Activated CD4-positive, alpha-beta T cell treated with anti-CD3 and anti-CD28 coated beads, Interleukin-2, amount 10 ng/mL, durations not matched to agents 24 days and 14 days (primary cell): ENCODE data around the gene GIMAP6. TPM values are rescaled to one million over a fixed set of nuclear protein-coding genes. Genes with fewer than 3 reads are reported as not detected.
"Not testable (repeated sequence)": the region's sequence is repeated elsewhere in the genome, so short reads cannot be mapped to it uniquely, and the experiment has no call there.

ENCODE experiments used
- DNase-seq: peaks from one replicate; pipeline ENCODE4 v3.0.0; 2022
- H3K27ac Mint-ChIP-seq: one replicate; pipeline ENCODE4 v1.8.0; 2022; ENCODE audit warnings: mild to moderate bottlenecking, mixed read lengths
- H3K27me3 Mint-ChIP-seq: one replicate; pipeline ENCODE4 v1.8.0; 2022; ENCODE audit warnings: mixed read lengths
- H3K36me3 Mint-ChIP-seq: one replicate; pipeline ENCODE4 v1.8.0; 2022; ENCODE audit warnings: low read depth, mild to moderate bottlenecking, mixed read lengths
- H3K4me1 Mint-ChIP-seq: one replicate; pipeline ENCODE4 v1.8.0; 2021; ENCODE audit warnings: mixed read lengths
- H3K4me3 Mint-ChIP-seq: one replicate; pipeline ENCODE4 v1.8.0; 2022; ENCODE audit warnings: mild to moderate bottlenecking, moderate library complexity, mixed read lengths
- H3K9me3 Mint-ChIP-seq: one replicate; pipeline ENCODE4 v1.8.0; 2021; ENCODE audit warnings: mixed read lengths
- intact Hi-C: fragments of 100-400 bp; cut with micrococcal nuclease; formaldehyde crosslinking; loops from one replicate; pipeline ENCODE4 v1.15.1; 2023
- total RNA-seq: library from RNA; stranded (reverse); gene quantifications from 2 replicates; pipeline ENCODE4 v1.2.3, GENCODE V29; 2022

GIMAP6 gene
- total RNA-seq, 1 donor from 2014 or later = 35.5 TPM

GRCh38 chr7:150663802-150664494 lies 31.8 kb upstream of the GIMAP6 start:
- Mint-ChIP-seq H3K27me3 (no peaks in the 10 kb centered on the region), H3K36me3 (peaks cover 17% of the 10 kb centered on the region), H3K27ac (peak overlapping the region; percentile 93), H3K4me1 (peaks cover 69% of the 10 kb centered on the region), H3K4me3 (peak overlapping the region; percentile 65), H3K9me3 (peaks cover under 1% of the 10 kb centered on the region)
- intact Hi-C loops = no loop called here
- peak; percentile 90 for DNase-seq

DNA sequence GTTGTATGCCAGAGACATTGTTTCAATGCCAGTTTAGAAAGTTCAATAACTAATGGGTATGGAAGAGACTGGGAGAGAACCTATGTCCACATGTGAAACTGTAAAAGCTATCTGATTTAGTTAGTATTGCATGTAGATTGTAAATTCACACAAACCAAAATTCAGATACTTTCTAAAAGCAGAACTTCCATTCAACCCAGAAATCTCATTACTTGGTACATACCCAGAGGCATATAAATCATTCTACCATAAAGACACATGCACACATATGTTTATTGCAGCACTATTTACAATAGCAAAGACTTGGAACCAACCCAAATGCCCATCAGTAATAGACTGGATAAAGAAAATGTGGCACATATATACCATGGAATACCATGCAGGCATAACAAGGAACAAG lies 30.6 kb upstream of the GIMAP6 start:
- H3K4me1 Mint-ChIP-seq = peaks cover 61% of the 10 kb centered on the region
- H3K27me3 Mint-ChIP-seq, DNase-seq, H3K9me3 Mint-ChIP-seq, intact Hi-C loops: not testable (repeated sequence)
- H3K36me3 Mint-ChIP-seq = peaks cover 20% of the 10 kb centered on the region
- peak overlapping the region; percentile 93 for H3K27ac Mint-ChIP-seq
- peak overlapping the region; percentile 57 for H3K4me3 Mint-ChIP-seq

GRCh38 chr7:150660939-150661613 lies 28.9 kb upstream of the GIMAP6 start:
- Mint-ChIP-seq H3K4me1 (peaks cover 47% of the 10 kb centered on the region), H3K4me3 (no peak overlapping the region), H3K9me3 (peaks cover 4% of the 10 kb centered on the region), H3K27me3 (no peaks in the 10 kb centered on the region), H3K27ac (peak overlapping the region; percentile 32), H3K36me3 (peaks cover 27% of the 10 kb centered on the region)
- no peak for DNase-seq
- intact Hi-C loops = no loop called here

- DNase-seq = no peak
- no peak overlapping the region for H3K27ac Mint-ChIP-seq
- peaks cover 20% of the 10 kb centered on the region for H3K4me1 Mint-ChIP-seq
- peaks cover 18% of the 10 kb centered on the region for H3K9me3 Mint-ChIP-seq
- peaks cover 48% of the 10 kb centered on the region for H3K36me3 Mint-ChIP-seq
- intact Hi-C loops = no loop called here
- H3K4me3 Mint-ChIP-seq = no peak overlapping the region
- H3K27me3 Mint-ChIP-seq = no peaks in the 10 kb centered on the region
These were observed 25.3 kb upstream of the GIMAP6 start for GRCh38 chr7:150657526-150657925.

GRCh38 chr7:150656047-150656446 lies 23.9 kb upstream of the GIMAP6 start:
- Mint-ChIP-seq H3K27ac (no peak overlapping the region), H3K36me3 (peaks cover 47% of the 10 kb centered on the region), H3K4me1 (peaks cover 12% of the 10 kb centered on the region), H3K27me3 (no peaks in the 10 kb centered on the region), H3K9me3 (peaks cover 25% of the 10 kb centered on the region), H3K4me3 (no peak overlapping the region)
- no peak for DNase-seq
- intact Hi-C loops = no loop called here

- Mint-ChIP-seq H3K36me3 (peaks cover 50% of the 10 kb centered on the region), H3K4me1 (peaks cover 11% of the 10 kb centered on the region), H3K27ac (no peak overlapping the region), H3K9me3 (peaks cover 30% of the 10 kb centered on the region), H3K27me3 (no peaks in the 10 kb centered on the region), H3K4me3 (no peak overlapping the region)
- intact Hi-C loops = no loop called here
- no peak for DNase-seq
These were observed 22.5 kb upstream of the GIMAP6 start for GRCh38 chr7:150654692-150655091.

DNA sequence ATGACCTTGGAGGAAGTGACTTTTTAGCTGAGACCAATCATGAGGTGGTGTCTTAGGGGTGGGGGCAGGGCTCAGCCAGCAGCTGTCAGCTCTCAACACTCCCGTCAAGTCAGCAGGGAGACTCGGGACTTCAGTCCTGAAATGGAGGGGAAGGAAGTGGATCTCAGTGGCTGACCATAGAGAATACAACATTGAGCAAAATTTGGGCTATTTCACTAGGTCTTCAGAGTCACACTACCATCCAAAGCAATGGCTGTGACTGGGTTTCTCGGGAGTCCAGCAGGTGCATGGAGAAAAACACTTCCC lies 16.8 kb upstream of the GIMAP6 start:
- H3K27me3 Mint-ChIP-seq = no peaks in the 10 kb centered on the region
- intact Hi-C loops = no loop called here
- H3K4me3 Mint-ChIP-seq = no peak overlapping the region
- peak; percentile 52 for DNase-seq
- H3K27ac Mint-ChIP-seq = peak overlapping the region; percentile 75
- H3K4me1 Mint-ChIP-seq = peaks cover 32% of the 10 kb centered on the region
- peaks cover 44% of the 10 kb centered on the region for H3K9me3 Mint-ChIP-seq
- H3K36me3 Mint-ChIP-seq = peaks cover 45% of the 10 kb centered on the region

- intact Hi-C loops = no loop called here
These were observed 16.3 kb upstream of the GIMAP6 start for GRCh38 chr7:150648353-150649079.

DNA sequence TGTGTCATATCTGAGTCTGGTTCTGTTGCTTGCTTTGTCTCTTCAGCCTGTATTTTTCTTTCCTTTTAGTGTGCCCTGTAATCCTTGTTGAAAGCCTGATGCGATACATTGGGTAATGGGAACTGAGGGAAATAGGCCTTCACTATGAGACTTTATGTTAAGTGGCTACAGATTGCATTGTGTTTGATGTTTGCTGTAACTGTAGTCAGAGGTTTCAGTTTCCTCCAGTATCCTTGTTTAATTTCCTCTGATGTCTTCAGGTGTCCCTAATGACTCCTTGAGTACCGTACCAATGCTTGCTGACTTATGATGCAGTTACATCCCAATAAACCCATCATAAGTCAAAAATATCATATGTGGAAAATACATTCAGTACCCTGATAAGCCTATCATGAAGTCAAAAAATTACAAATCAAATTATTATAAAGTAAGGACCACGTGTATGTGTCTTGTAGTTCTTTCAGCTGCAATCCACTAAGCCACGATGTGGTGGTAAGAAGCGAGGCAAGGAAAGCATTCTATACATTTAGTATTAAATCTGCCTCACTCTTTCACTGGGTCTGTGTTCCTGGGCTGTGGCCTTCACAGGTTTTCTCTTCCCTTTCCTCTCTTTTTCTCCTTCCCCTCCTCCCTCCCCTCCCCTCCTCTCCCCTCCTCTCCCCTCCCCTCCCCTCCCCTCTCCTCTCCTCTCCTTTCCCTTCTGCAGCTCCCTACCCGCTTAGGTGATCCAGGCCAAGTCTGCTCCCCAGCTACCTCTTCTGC lies 13.3 kb upstream of the GIMAP6 start:
- Mint-ChIP-seq H3K9me3 (peaks cover 40% of the 10 kb centered on the region), H3K4me1 (peaks cover 26% of the 10 kb centered on the region), H3K4me3 (no peak overlapping the region), H3K36me3 (peaks cover 37% of the 10 kb centered on the region), H3K27ac (no peak overlapping the region), H3K27me3 (no peaks in the 10 kb centered on the region)
- peak; percentile 45 for DNase-seq
- intact Hi-C loops = no loop called here

More at GRCh38 chr7:150648353-150649079, 16.3 kb upstream of the GIMAP6 start:
- peaks cover 44% of the 10 kb centered on the region for H3K9me3 Mint-ChIP-seq
- H3K36me3 Mint-ChIP-seq = peaks cover 44% of the 10 kb centered on the region
- peaks cover 27% of the 10 kb centered on the region for H3K4me1 Mint-ChIP-seq
- no peaks in the 10 kb centered on the region for H3K27me3 Mint-ChIP-seq
- no peak for DNase-seq
- no peak overlapping the region for H3K4me3 Mint-ChIP-seq
- peak overlapping the region; percentile 75 for H3K27ac Mint-ChIP-seq

DNA sequence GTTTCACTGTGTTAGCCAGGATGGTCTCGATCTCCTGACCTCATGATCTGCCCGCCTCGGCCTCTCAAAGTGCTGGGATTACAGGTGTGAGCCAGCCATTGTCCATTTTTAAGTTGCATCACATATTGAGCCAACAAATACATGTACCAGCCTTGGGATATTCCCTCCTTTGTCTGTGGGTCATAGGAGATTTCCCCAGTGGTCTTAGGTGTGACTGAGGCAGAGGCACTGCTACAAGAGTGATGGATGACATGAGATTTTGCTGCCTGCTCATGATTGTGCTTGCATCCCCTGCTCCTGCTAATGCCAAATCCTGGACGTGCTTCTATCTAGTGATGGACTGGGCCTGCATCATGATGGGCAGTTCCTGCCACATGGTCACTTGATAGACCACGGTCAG lies 10.7 kb upstream of the GIMAP6 start:
- Mint-ChIP-seq H3K27ac (no peak overlapping the region), H3K36me3 (peaks cover 42% of the 10 kb centered on the region), H3K4me1 (peaks cover 16% of the 10 kb centered on the region), H3K9me3 (peaks cover 42% of the 10 kb centered on the region), H3K4me3 (no peak overlapping the region), H3K27me3 (no peaks in the 10 kb centered on the region)
- DNase-seq = no peak
- intact Hi-C loops = no loop called here

- Mint-ChIP-seq H3K27me3 (no peaks in the 10 kb centered on the region), H3K4me3 (no peak overlapping the region), H3K27ac (no peak overlapping the region), H3K9me3 (peaks cover 51% of the 10 kb centered on the region), H3K36me3 (peaks cover 51% of the 10 kb centered on the region), H3K4me1 (peaks cover 15% of the 10 kb centered on the region)
- intact Hi-C loops = no loop called here
- no peak for DNase-seq
These were observed 9.7 kb upstream of the GIMAP6 start for GRCh38 chr7:150641854-150642253.

GRCh38 chr7:150633926-150634325 lies 1.7 kb upstream of the GIMAP6 start:
- peak overlapping the region; percentile 52 for H3K4me3 Mint-ChIP-seq
- H3K4me1 Mint-ChIP-seq = peaks cover 50% of the 10 kb centered on the region
- H3K27ac Mint-ChIP-seq = peak overlapping the region; percentile 79
- no peaks in the 10 kb centered on the region for H3K27me3 Mint-ChIP-seq
- peaks cover 41% of the 10 kb centered on the region for H3K9me3 Mint-ChIP-seq
- intact Hi-C loops = loop anchor here (2.0 to 5.0 kb wide), 4 partner anchors 83 to 123 kb away; partner anchors contain the start of genes GIMAP1 and GIMAP5
- peaks cover 65% of the 10 kb centered on the region for H3K36me3 Mint-ChIP-seq
- DNase-seq = no peak

DNA sequence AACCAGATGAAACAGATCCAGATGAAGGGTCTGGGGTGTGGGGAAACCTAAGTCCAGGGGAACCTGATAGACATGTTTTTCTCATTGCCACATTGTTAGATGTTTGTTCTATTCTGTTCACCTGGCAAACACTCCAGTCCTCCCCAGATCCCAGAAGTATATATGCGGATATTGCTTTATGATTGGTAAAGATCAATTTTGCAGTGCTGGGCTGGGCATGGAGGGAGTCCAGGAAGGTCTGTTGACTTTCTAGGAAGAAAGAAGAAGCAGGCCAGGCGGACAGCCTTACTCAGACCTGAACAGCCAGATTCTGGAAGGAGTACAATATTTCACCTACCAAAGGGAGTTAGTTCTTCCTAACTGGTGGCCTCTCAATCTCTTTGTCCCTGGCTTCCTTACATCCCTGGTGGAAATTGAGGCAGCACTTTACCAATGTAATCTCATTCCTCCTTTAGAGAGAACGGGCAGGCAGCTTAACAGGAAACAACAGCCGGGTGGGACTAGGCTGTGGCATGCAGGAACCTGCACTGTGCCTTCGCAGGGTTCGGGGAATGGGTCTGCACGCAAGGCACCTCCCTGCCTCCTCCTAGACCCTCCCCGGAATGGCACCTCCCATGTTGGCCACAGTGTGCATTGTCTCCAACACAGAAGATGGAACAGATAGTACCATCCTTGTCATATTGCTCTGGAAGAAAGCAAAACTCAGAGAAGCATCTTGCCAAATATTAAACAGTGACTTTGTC lies 930 bp downstream of the GIMAP6 start:
- DNase-seq = peak; percentile 92
- intact Hi-C loops = loop anchor here (2.0 to 5.0 kb wide), 5 partner anchors 62 to 180 kb away; partner anchors contain the start of genes GIMAP1, GIMAP5 and GIMAP8
- Mint-ChIP-seq H3K9me3 (peaks cover 26% of the 10 kb centered on the region), H3K4me3 (peak overlapping the region; percentile 93), H3K27me3 (no peaks in the 10 kb centered on the region), H3K36me3 (peaks cover 67% of the 10 kb centered on the region), H3K4me1 (peaks cover 70% of the 10 kb centered on the region), H3K27ac (peak overlapping the region; percentile 92)
